ENCODE results near the gene DDIT3.

DDIT3 gene

DNA sequence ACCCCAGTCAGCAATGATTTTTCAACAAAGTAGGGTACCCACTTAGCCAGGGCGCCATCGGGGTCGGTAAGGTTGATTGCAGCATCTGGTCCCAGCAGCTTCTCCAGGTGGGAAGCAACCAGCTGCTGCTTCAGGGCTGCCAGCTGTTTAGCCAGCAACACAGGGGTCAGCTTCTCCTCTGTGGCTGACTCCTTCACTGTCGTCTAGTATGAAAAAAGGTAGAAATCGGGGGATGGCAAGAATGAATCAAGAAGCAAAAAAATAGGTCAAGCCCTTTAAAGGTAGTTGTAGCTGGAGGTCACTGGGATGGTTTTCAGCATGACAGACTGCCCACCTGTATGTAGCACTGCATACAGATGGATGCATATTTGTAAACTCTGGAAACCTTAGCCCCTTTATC lies 13.9 kb upstream of the DDIT3 start:
- TF ChIP-seq POLR2AphosphoS5 (IDR thresholded peaks at IDR 0.05; ENCODE audit: low read depth, low read length) (no peak), TAF1 (IDR thresholded peaks at IDR 0.05; ENCODE audit: borderline replicate concordance, insufficient read depth, low read length) (no peak), SIN3A (IDR thresholded peaks at IDR 0.05; ENCODE audit: borderline replicate concordance, insufficient read depth, low read length) (no peak), FOXP2 (optimal IDR thresholded peaks at IDR 0.05; ENCODE audit: borderline replicate concordance, extremely low read depth, extremely low read length, insufficient read depth) (no peak)
- TF ChIP-seq, protein P1, sequence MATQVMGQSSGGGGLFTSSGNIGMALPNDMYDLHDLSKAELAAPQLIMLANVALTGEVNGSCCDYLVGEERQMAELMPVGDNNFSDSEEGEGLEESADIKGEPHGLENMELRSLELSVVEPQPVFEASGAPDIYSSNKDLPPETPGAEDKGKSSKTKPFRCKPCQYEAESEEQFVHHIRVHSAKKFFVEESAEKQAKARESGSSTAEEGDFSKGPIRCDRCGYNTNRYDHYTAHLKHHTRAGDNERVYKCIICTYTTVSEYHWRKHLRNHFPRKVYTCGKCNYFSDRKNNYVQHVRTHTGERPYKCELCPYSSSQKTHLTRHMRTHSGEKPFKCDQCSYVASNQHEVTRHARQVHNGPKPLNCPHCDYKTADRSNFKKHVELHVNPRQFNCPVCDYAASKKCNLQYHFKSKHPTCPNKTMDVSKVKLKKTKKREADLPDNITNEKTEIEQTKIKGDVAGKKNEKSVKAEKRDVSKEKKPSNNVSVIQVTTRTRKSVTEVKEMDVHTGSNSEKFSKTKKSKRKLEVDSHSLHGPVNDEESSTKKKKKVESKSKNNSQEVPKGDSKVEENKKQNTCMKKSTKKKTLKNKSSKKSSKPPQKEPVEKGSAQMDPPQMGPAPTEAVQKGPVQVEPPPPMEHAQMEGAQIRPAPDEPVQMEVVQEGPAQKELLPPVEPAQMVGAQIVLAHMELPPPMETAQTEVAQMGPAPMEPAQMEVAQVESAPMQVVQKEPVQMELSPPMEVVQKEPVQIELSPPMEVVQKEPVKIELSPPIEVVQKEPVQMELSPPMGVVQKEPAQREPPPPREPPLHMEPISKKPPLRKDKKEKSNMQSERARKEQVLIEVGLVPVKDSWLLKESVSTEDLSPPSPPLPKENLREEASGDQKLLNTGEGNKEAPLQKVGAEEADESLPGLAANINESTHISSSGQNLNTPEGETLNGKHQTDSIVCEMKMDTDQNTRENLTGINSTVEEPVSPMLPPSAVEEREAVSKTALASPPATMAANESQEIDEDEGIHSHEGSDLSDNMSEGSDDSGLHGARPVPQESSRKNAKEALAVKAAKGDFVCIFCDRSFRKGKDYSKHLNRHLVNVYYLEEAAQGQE (IDR thresholded peaks at IDR 0.05; ENCODE audit: insufficient read depth in 1 of 2, low read depth in 2 of 2, low read length in 2 of 2): no peak

GRCh38 chr12:57533108-57533507 lies 12.8 kb upstream of the DDIT3 start:
- no peak for TF ChIP-seq SIN3A (IDR thresholded peaks at IDR 0.05; ENCODE audit: borderline replicate concordance, insufficient read depth, low read length)
- TF ChIP-seq, protein P1 (IDR thresholded peaks at IDR 0.05; ENCODE audit: insufficient read depth in 1 of 2, low read depth in 2 of 2, low read length in 2 of 2): no peak
- TF ChIP-seq FOXP2 (optimal IDR thresholded peaks at IDR 0.05; ENCODE audit: borderline replicate concordance, extremely low read depth, extremely low read length, insufficient read depth): no peak
- TF ChIP-seq TAF1 (IDR thresholded peaks at IDR 0.05; ENCODE audit: borderline replicate concordance, insufficient read depth, low read length): no peak
- no peak for TF ChIP-seq POLR2AphosphoS5 (IDR thresholded peaks at IDR 0.05; ENCODE audit: low read depth, low read length)

DNA sequence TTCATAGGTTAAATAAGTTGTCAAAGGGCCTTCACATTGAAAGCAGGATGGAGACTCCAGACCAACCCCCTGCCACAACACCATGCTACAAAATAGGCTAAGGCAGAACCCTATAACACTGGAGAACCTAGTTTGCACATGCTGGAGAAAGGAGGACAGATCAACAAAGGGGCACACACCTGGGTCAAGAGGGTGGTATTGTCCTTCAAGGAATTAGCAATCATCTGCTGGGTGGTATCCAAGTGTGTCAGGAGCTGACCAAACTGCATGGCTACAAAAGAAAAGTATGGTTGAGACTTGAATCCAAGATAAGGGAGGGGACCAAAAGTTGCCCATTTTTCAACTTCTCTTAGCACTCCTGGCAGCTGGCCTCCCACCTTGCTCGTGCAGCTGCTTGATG lies 11.5 kb upstream of the DDIT3 start:
- TF ChIP-seq, protein P1 (IDR thresholded peaks at IDR 0.05; ENCODE audit: insufficient read depth in 1 of 2, low read depth in 2 of 2, low read length in 2 of 2): no peak
- no peak for TF ChIP-seq TAF1 (IDR thresholded peaks at IDR 0.05; ENCODE audit: borderline replicate concordance, insufficient read depth, low read length)
- TF ChIP-seq FOXP2 (optimal IDR thresholded peaks at IDR 0.05; ENCODE audit: borderline replicate concordance, extremely low read depth, extremely low read length, insufficient read depth): no peak
- TF ChIP-seq SIN3A (IDR thresholded peaks at IDR 0.05; ENCODE audit: borderline replicate concordance, insufficient read depth, low read length): no peak
- TF ChIP-seq POLR2AphosphoS5 (IDR thresholded peaks at IDR 0.05; ENCODE audit: low read depth, low read length): peak; percentile 35

GRCh38 chr12:57530396-57531142 lies 10.3 kb upstream of the DDIT3 start:
- TF ChIP-seq TAF1 (IDR thresholded peaks at IDR 0.05; ENCODE audit: borderline replicate concordance, insufficient read depth, low read length) (0 out of 2 replicates have a peak, but pooled peaks have one; percentile 15), POLR2AphosphoS5 (IDR thresholded peaks at IDR 0.05; ENCODE audit: low read depth, low read length) (no peak; the same call in 1 of the 2 replicates)

DNA sequence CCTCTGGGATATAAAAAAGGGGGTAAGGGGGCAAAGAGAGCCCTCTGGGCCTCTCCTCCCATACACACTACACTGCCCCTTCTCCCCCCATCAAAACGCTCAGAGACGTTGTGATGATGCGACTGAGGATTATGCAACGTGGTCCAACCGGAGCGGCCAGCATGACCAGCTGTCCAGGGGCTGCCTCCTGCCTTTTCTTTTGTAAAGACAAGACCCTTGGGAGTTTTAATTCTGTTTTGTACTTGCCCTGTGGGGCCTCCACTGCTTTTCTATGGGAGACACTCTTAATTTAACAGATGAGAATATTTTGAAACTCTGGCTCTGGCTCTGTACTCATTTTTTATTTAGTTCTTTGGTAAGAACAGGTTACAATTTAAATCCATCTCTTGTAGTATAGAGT lies 9.5 kb upstream of the DDIT3 start:
- TF ChIP-seq SIN3A (IDR thresholded peaks at IDR 0.05; ENCODE audit: borderline replicate concordance, insufficient read depth, low read length): no peak
- TF ChIP-seq POLR2AphosphoS5 (IDR thresholded peaks at IDR 0.05; ENCODE audit: low read depth, low read length): no peak
- TF ChIP-seq, protein P1 (IDR thresholded peaks at IDR 0.05; ENCODE audit: insufficient read depth in 1 of 2, low read depth in 2 of 2, low read length in 2 of 2): no peak
- no peak for TF ChIP-seq FOXP2 (optimal IDR thresholded peaks at IDR 0.05; ENCODE audit: borderline replicate concordance, extremely low read depth, extremely low read length, insufficient read depth)
- no peak for TF ChIP-seq TAF1 (IDR thresholded peaks at IDR 0.05; ENCODE audit: borderline replicate concordance, insufficient read depth, low read length)

All from PFSK-1 (cell line).